Ishikawa (cell line): ENCODE measurements around the gene TIMM29.

Source experiments
- CEBPB ChIP-seq: IDR thresholded peaks from 2 replicates; pipeline ENCODE4 v1.6.1; 2012
- EP300 ChIP-seq: IDR thresholded peaks from 2 replicates; pipeline ENCODE4 v1.6.1; 2012; ENCODE audit warnings: borderline replicate concordance
- FOXM1 ChIP-seq: IDR thresholded peaks from 2 replicates; pipeline ENCODE4 v1.6.1; 2012; ENCODE audit warnings: low read depth, borderline replicate concordance
- MAX ChIP-seq: IDR thresholded peaks from 2 replicates; pipeline ENCODE4 v1.6.1; 2012
- NFIC ChIP-seq: IDR thresholded peaks from 2 replicates; pipeline ENCODE4 v1.6.1; 2012
- RAD21 ChIP-seq: IDR thresholded peaks from 2 replicates; pipeline ENCODE4 v1.6.1; 2012; ENCODE audit warnings: low read depth
- USF1 ChIP-seq: IDR thresholded peaks from 2 replicates; pipeline ENCODE4 v1.6.1; 2012
- ZBTB7A ChIP-seq: IDR thresholded peaks from 2 replicates; pipeline ENCODE4 v1.6.1; 2012; ENCODE audit warnings: low read depth
- TF ChIP-seq, protein P1 (sequence below): IDR thresholded peaks from 2 replicates; pipeline ENCODE4 v1.6.1; 2012; ENCODE audit warnings: low read depth, mild to moderate bottlenecking

DNA sequence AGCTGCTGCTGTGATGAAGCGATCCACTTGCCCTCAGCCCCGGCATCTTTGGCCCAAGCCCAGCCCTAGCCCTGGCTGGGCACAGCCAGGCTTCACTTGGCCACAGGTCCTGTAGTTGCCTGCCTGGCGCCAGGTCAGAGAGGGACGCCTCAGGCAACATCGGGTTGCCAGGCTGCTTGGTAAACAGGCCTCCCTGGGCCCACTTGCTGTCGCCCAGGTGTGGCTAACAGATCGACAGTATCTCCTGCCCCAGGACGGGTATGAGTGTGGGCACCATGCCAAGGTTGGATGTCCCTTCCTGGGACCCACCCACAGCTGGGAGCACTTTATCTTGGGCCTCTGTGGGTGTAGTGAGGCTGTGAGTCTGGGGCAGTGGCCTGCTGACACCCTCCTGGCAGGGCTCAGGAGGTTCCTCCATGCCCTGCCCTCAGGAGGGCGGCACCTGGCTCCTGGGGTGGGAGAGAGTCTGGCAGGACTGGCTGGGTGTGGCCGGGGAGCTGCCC is 29.4 kb upstream of the TIMM29 start:
- TF ChIP-seq EP300 (peak; percentile 49; the same call in 1 of the 2 replicates), ZBTB7A (no peak), NFIC (peak; percentile 81), USF1 (0 out of 2 replicates have a peak, but pooled peaks have one; percentile 1), FOXM1 (no peak), RAD21 (no peak), CEBPB (no peak), MAX (peak; percentile 52)
- TF ChIP-seq, protein P1, sequence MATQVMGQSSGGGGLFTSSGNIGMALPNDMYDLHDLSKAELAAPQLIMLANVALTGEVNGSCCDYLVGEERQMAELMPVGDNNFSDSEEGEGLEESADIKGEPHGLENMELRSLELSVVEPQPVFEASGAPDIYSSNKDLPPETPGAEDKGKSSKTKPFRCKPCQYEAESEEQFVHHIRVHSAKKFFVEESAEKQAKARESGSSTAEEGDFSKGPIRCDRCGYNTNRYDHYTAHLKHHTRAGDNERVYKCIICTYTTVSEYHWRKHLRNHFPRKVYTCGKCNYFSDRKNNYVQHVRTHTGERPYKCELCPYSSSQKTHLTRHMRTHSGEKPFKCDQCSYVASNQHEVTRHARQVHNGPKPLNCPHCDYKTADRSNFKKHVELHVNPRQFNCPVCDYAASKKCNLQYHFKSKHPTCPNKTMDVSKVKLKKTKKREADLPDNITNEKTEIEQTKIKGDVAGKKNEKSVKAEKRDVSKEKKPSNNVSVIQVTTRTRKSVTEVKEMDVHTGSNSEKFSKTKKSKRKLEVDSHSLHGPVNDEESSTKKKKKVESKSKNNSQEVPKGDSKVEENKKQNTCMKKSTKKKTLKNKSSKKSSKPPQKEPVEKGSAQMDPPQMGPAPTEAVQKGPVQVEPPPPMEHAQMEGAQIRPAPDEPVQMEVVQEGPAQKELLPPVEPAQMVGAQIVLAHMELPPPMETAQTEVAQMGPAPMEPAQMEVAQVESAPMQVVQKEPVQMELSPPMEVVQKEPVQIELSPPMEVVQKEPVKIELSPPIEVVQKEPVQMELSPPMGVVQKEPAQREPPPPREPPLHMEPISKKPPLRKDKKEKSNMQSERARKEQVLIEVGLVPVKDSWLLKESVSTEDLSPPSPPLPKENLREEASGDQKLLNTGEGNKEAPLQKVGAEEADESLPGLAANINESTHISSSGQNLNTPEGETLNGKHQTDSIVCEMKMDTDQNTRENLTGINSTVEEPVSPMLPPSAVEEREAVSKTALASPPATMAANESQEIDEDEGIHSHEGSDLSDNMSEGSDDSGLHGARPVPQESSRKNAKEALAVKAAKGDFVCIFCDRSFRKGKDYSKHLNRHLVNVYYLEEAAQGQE, result no peak
